Astrocyte of the cerebellum (primary cell): Measurements from ENCODE around the gene DFFA.
A peak's percentile ranks its signal among the peaks of the same experiment; 100 is the strongest.
"Not testable (repeated sequence)": the region's sequence is repeated elsewhere in the genome, so short reads cannot be mapped to it uniquely, and the experiment has no call there.

Source experiments
- DNase-seq: peaks from one replicate; pipeline ENCODE4 v3.0.0-alpha.2; 2011; ENCODE audit warnings: low read depth
- H3K4me3 ChIP-seq: 2 replicates; pipeline ENCODE4 v1.5.1; 2011; ENCODE audit warnings: mild to moderate bottlenecking, low read depth, low read length, moderate library complexity
- CTCF ChIP-seq: IDR thresholded peaks from 2 replicates; pipeline ENCODE4 v1.5.1; 2012; ENCODE audit warnings: low read length, low read depth, moderate library complexity, mild to moderate bottlenecking; ENCODE audit errors: missing control alignments
- in situ Hi-C: cut with HindIII; loops from 2 replicates; pipeline ENCODE4 v1.10.0; 2017; ENCODE audit warnings: low sequenced_read_pairs

The DFFA gene

GRCh38 chr1:10432910-10433700 lies 39.2 kb downstream of the DFFA start:
- H3K4me3 ChIP-seq = no peak overlapping the region
- in situ Hi-C loops = no loop called here
- DNase-seq = no peak
- no peak for TF ChIP-seq CTCF

- no peak for DNase-seq
- TF ChIP-seq CTCF = no peak
- H3K4me3 ChIP-seq = peak overlapping the region; percentile 62
- in situ Hi-C loops = no loop called here
Observed at GRCh38 chr1:10431070-10431730, 41.1 kb downstream of the DFFA start.

DNA sequence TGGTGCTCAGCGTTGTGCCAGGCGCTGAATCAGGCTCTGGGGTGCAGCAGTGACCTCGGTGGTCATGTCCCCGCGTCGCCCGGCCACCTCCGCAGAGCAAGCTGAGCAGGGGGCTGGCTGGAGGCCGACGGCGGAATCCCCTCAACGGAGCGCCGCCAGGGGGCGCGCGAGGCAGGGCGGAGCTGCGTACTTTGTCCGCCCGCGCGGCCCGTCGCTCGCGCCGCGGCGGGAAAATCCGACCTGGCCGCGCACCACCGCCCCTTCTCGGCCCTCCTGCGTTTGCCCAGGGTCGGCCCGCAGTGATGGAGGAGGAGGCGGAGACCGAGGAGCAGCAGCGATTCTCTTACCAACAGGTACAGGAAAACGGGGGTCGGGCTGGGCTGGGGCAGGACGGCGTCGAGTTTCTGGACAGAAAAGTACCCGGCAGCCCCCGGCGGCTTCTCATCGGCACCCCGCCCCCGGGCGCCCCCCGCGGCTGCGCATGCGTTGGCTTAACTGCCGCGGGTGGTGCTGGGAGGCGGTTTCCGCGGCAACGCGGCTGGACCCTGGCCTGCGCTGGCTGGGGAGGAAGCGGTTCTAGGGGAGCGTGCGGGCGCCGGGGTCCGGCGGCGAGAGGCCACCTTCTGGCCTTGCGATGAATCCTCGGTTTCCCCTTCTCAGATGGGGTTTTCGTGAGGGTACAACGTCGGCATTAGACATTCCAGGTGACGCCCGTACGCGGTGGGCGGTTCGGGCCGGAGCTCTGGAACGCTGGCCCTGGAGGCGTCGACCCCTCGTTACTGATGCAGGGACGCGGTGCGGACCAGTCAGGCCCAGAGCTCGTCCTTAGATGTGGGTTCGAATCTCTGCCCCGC lies 41.9 kb downstream of the DFFA start, which contains the start of gene CENPS:
Gene CENPS (plus strand): TSS at position 218 of the 854 bp plus-strand sequence. CDS start 85 bp downstream, at position 303.
- in situ Hi-C loops = no loop called here
- DNase-seq = peak; percentile 77
- TF ChIP-seq CTCF = peak; percentile 81
- H3K4me3 ChIP-seq = peak within 1 kb of the TSS; percentile 62

GRCh38 chr1:10429868-10430215 lies 42.5 kb downstream of the DFFA start:
- no peak for DNase-seq
- in situ Hi-C loops = loop anchor here (10.0 kb wide), 1 partner anchor 65 kb away; no protein-coding TSS in a partner anchor
- no peak for TF ChIP-seq CTCF
- H3K4me3 ChIP-seq = peak overlapping the region; percentile 62

GRCh38 chr1:10428984-10429383 lies 43.3 kb downstream of the DFFA start:
- in situ Hi-C loops = loop anchor here (10.0 kb wide), 1 partner anchor 66 kb away; no protein-coding TSS in a partner anchor
- TF ChIP-seq CTCF = no peak
- no peak for DNase-seq
- H3K4me3 ChIP-seq = no peak overlapping the region

DNA sequence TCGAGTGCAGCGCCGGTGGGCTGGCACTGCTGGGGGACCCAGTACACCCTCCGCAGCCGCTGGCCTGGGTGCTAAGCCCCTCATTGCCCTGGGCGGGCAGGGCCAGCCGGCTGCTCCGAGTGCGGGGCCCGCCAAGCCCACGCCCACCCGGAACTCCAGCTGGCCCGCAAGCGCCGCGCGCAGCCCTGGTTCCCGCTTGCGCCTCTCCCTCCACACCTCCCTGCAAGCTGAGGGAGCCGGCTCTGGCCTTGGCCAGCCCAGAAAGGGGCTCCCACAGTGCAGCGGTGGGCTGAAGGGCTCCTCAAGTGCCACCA lies 45.8 kb downstream of the DFFA start:
- not testable (repeated sequence) for H3K4me3 ChIP-seq, DNase-seq
- in situ Hi-C loops = loop anchor here (10.0 kb wide), 1 partner anchor 68 kb away; no protein-coding TSS in a partner anchor

DNA sequence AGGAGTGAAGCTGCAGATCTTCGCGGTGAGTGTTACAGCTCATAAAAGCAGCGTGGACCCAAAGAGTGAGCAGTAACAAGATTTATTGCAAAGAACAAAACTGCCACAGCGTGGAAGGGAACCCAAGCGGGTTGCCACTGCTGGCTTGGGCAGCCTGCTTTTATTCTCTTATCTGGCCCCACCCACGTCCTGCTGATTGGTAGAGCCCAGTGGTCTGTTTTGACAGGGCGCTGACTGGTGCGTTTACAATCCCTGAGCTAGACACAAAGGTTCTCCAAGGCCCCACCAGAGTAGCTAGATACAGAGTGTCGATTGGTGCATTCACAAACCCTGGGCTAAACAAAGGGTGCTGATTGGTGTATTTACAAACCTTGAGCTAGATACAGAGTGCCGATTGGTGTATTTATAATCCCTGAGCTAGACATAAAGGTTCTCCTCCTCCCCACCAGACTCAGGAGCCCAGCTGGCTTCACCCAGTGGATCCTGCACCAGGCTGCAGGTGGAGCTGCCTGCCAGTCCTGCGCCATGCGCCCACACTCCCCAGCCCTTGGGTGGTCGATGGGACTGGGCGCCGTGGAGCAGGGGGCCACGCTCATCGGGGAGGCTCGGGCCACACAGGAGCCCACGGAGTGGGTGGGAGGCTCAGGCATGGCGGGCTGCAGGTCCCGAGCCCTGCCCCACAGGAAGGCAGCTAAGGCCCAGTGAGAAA lies 46.3 kb downstream of the DFFA start:
- not testable (repeated sequence) for DNase-seq

More for the DNA sequence above, 46.3 kb downstream of the DFFA start:
- in situ Hi-C loops = loop anchor here (10.0 kb wide), 1 partner anchor 69 kb away; no protein-coding TSS in a partner anchor
- not testable (repeated sequence) for H3K4me3 ChIP-seq
